Left hindlimb (tissue), 1 donor: ENCODE data around the gene GLIS2.

ENCODE experiments used
- DNase-seq: peaks from one replicate; pipeline ENCODE4 v3.0.0-alpha.2; 2018

GLIS2 gene

GRCh38 chr16:4354512-4355409, 38.9 kb downstream of the GLIS2 start:
- DNase-seq = no peak

- no peak for DNase-seq
Measured at GRCh38 chr16:4356820-4357219, 41.0 kb downstream of the GLIS2 start.

- no peak for DNase-seq
Measured at GRCh38 chr16:4358236-4358635, 42.4 kb downstream of the GLIS2 start.

GRCh38 chr16:4358831-4359561, 43.1 kb downstream of the GLIS2 start:
- DNase-seq = peak; percentile 72

GRCh38 chr16:4359914-4360313, 44.0 kb downstream of the GLIS2 start:
- no peak for DNase-seq

GRCh38 chr16:4360538-4361021, 44.7 kb downstream of the GLIS2 start:
- no peak for DNase-seq

- DNase-seq = no peak
Measured at GRCh38 chr16:4361033-4361943, 45.4 kb downstream of the GLIS2 start.

GRCh38 chr16:4361944-4362311, 46.1 kb downstream of the GLIS2 start:
- no peak for DNase-seq

GRCh38 chr16:4362476-4363135, 46.7 kb downstream of the GLIS2 start:
- no peak for DNase-seq

- no peak for DNase-seq
Measured at GRCh38 chr16:4364196-4365013, 48.5 kb downstream of the GLIS2 start.

GRCh38 chr16:4365014-4365406, 49.1 kb downstream of the GLIS2 start:
- DNase-seq = no peak

GRCh38 chr16:4365615-4366014, 49.7 kb downstream of the GLIS2 start:
- DNase-seq = no peak

GRCh38 chr16:4366016-4366415, 50.1 kb downstream of the GLIS2 start:
- no peak for DNase-seq

GRCh38 chr16:4367393-4367856, 51.6 kb downstream of the GLIS2 start:
- DNase-seq = no peak

- DNase-seq = no peak
Measured at GRCh38 chr16:4369007-4369733, 53.3 kb downstream of the GLIS2 start.

- no peak for DNase-seq
Measured at GRCh38 chr16:4370151-4370550, 54.3 kb downstream of the GLIS2 start.

- peak; percentile 90 for DNase-seq
Measured at GRCh38 chr16:4370570-4371356, 54.9 kb downstream of the GLIS2 start.

GRCh38 chr16:4371357-4372000, 55.6 kb downstream of the GLIS2 start, which contains the start of gene VASN:
Gene VASN, plus strand, starts transcription at chr16:4371848. Its CDS starts 9,030 bp downstream, at chr16:4380878.
- DNase-seq = peak; percentile 89

GRCh38 chr16:4372001-4372577, 56.2 kb downstream of the GLIS2 start:
- no peak for DNase-seq
